Measurements from ENCODE around the gene NAT8L. TPM values are rescaled to one million over a fixed set of nuclear protein-coding genes. Genes with fewer than 3 reads are reported as not detected.

NAT8L gene
- total RNA-seq, 1 experiment from 2014 or later = 9.2 TPM

DNA sequence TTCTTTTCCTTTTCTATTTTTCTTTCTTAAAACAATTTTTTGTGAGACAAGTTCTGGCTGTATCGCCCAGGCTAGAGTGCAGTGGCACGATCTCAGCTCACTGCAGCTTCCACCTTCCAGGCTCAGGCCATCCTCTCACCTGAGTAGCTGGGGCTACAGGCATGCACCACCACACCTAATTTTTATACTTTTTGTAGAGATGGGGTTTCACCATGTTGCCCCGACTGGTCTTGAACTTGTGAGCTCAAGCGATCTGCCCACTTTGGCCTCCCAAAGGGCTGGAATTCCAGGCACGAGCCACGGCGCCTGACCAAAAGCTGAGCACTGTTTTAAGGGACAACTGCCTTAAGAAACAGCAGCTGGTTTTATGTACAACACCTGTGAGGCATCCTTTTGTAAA lies 9.3 kb upstream of the NAT8L start:
- Histone ChIP-seq H3K4me3 (replicated peaks in 1 of 2; ENCODE audit: low read depth in 1 of 2, low read length in 2 of 2) (no peak overlapping the region), H3K9me3 (ENCODE audit: control insufficient read depth in 1 of 2, insufficient read depth in 1 of 2, low read depth in 1 of 2, low read length in 2 of 2) (no peaks in the 10 kb centered on the region; a peak in 1 of 4 replicates), H4K20me1 (ENCODE audit: insufficient read depth) (no peaks in the 10 kb centered on the region), H3K9me2 (ENCODE audit: insufficient read depth) (no peaks in the 10 kb centered on the region), H3K36me3 (ENCODE audit: control insufficient read depth in 1 of 2, insufficient read depth in 2 of 2, low read length in 2 of 2) (no peaks in the 10 kb centered on the region), H3K9ac (ENCODE audit: low read length) (no peak overlapping the region), H2AFZ (ENCODE audit: low read depth, low read length, poor library complexity, severe bottlenecking) (no peak overlapping the region), H3K4me1 (ENCODE audit: control insufficient read depth in 1 of 2, insufficient read depth in 2 of 2, low read length in 2 of 2) (peaks cover 5 to 24% of the 10 kb centered on the region in 2 experiments; a peak in 3 of 4 replicates), H3K27ac (ENCODE audit: low read depth, low read length) (no peak overlapping the region), H3K79me2 (ENCODE audit: insufficient read depth, low read length) (no peaks in the 10 kb centered on the region), H3K27me3 (ENCODE audit: insufficient read depth, low read length) (no peaks in the 10 kb centered on the region), H3K4me2 (ENCODE audit: low read length) (no peak overlapping the region)
- CTCF ChIA-PET = no interaction called here
- POLR2A ChIA-PET = no interaction called here
- ATAC-seq (no peak), DNase-seq (ENCODE audit: low read depth, low spot score) (no peak)
- TF ChIP-seq ZNF274 (IDR thresholded peaks at IDR 0.05; ENCODE audit: low read depth, low read length) (no peak), SIN3A (IDR thresholded peaks at IDR 0.05; ENCODE audit: low read depth) (no peak), RAD21 (IDR thresholded peaks at IDR 0.05; ENCODE audit: low read depth) (no peak), TCF7L2 (IDR thresholded peaks at IDR 0.05; ENCODE audit: borderline replicate concordance, extremely low read depth, insufficient read depth, insufficient read length) (no peak), FOSL1 (IDR thresholded peaks at IDR 0.05; ENCODE audit: low read depth) (no peak), CBX3 (IDR thresholded peaks at IDR 0.05; ENCODE audit: low read depth) (no peak), YY1 (IDR thresholded peaks at IDR 0.05; ENCODE audit: extremely low read depth, insufficient replicate concordance, low read depth, low read length) (no peak), ZBTB33 (IDR thresholded peaks at IDR 0.05; ENCODE audit: extremely low read depth, insufficient replicate concordance, low read length) (no peak), SRF (IDR thresholded peaks at IDR 0.05; ENCODE audit: low read depth) (no peak), SP1 (IDR thresholded peaks at IDR 0.05; ENCODE audit: low read depth) (no peak), ATF3 (IDR thresholded peaks at IDR 0.05) (no peak), MAX (IDR thresholded peaks at IDR 0.05) (no peak), POLR2A (IDR thresholded peaks at IDR 0.05; ENCODE audit: borderline replicate concordance, extremely low read depth, insufficient read depth, insufficient read length) (no peak), CEBPB (IDR thresholded peaks at IDR 0.05; ENCODE audit: low read depth) (no peak), JUND (IDR thresholded peaks at IDR 0.05) (no peak), EZH2 (IDR thresholded peaks at IDR 0.05) (no peak)
- BruUV-seq (replicated peaks) = no TSS peak
- RAD21 ChIA-PET (ENCODE audit: low non-redundant PET in 1 of 2, low total read pairs in 2 of 2, uncharacterized antibody in 2 of 2, unreplicated experiment in 2 of 2) = no interaction called here
- intact Hi-C loops (cut with micrococcal nuclease) = no loop called here
